HG02610 (cell line): ENCODE measurements around the gene DIP2B.
"Not testable (repeated sequence)": the region's sequence is repeated elsewhere in the genome, so short reads cannot be mapped to it uniquely, and the experiment has no call there.

Experiments used
- ATAC-seq: cut with Tn5 transposase; IDR thresholded peaks from one replicate; pipeline ENCODE4 v1.9.1; 2021; ENCODE audit warnings: mild to moderate bottlenecking, moderate library complexity; ENCODE audit not compliant: unreplicated experiment

DIP2B gene

DNA sequence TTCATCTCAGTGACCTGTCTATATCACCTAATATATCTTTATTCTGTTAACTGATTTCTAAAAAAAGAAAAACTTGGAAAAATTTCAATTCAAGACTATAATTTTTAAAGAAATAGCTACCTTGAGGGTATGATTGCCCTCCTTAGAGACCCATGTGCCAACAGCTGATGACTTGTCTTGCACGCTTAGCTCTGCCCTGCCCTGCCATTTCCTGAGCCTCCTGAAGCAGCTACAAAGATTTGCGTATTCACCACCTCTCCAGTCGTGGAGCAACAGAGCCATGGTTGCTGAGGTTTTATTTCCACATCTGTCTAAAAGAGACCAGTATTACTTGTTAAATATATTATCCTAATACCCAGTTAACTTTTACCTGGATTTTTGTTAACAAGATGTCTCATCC, 167.4 kb downstream of the DIP2B start:
- ATAC-seq: no peak

DNA sequence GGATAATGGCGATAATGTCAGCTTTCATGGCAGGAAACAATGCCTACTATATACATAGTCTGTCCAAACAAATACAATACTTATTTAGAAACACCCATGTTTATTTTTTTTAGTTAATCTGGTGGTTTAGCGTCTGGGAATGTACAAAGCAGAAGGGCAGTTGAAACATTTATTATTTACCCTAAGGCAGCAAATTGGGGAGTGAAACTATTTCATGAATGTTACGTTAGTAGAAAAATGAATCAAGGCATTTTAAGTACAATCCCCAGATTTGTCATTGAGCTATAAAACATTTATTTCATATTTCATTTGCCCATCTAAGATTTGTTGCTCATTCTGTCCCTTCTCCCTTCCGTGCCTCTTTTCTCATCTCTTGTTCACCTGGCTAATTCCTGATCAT, 172.0 kb downstream of the DIP2B start:
- ATAC-seq: no peak

DNA sequence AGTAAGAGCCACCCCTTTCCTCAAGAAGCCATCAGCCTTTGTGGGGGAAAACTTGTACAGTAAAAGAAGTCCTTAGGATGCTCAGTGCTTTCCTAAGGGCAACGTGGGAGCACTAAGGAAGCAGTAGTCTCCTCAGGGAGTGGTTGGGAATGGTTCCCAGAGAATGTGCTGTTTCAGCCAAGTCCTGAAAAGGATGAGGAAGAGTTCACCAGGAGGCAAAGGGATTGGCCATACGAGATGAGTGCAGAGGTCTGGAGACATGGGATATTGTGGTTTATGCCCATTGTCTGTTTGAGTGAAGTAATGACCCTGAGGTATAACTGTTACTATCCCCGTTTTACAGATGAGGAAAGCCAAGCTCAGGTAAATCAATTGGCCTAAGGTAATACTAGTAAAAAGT, 173.1 kb downstream of the DIP2B start:
- no peak for ATAC-seq

DNA sequence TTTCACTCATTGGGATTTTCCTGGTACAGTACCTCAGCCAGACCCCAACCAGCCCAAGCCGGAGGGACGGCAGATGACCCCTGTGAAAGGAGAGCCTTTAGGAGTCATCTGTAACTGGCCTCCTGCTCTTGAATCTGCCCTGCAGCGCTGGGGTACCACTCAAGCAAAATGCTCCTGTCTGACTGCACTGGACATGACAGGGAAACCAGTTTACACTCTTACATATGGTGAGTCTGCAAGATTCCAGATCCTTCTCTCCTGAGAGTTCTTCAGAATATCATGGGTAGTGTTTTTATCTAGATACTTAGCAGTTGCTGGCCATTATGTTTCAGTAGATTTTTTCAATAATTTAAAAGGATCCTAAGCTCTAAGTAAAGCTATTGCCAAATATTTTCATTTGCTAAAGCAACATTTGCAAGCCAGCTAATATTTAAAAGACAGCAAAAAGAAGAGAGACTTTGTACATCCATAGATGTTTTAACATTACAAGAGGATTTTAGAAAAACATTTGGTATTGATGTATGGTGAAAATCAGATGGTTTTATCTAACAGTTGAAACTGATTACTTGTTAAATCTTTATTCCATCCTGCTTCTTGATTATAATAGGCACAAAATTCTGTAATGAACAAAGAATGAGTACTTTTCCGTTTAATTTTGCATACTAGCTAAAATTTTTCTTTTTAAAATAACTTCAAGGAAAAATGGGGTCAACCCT, 174.0 kb downstream of the DIP2B start:
- ATAC-seq: no peak

DNA sequence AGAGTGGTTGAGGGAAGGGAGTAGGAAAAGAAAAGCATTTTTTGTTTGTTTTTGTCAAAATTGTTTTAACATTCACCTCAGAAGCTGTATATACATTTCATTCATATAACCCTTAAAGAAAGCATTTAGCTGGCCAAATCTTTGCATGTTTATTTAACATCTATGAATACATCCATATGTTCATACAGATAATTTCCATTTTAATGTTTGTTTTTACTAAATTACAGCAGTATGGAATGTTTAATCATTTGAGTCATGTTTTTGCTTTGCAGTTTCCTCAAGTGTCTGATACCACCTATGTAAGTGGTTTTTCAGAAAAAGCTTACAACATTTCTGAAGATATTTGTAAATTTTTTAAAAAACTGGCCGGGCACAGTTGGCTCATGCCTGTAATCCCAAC, 174.8 kb downstream of the DIP2B start:
- no peak for ATAC-seq

- not testable (repeated sequence) for ATAC-seq
Observed at GRCh38 chr12:50681064-50681463, 176.3 kb downstream of the DIP2B start.

GRCh38 chr12:50685641-50686040, 180.9 kb downstream of the DIP2B start:
- ATAC-seq: no peak

DNA sequence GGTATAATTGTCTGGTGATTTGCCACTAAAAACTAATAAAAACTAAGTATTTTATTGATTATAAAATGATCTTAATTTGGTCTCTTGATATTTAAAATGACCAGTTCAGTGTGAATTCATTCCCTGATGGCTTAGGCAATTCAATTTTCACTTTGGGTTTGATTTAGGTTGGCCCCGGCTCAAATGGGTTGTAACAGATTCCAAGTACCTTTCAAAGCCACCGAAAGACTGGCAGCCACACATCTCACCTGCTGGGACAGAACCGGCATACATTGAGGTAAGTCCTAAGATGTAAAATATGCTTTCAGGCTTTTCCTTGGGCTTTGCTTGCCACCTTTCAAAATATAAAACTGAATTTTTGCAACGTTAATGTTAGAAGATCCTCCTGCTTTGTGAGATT, 181.6 kb downstream of the DIP2B start:
- no peak for ATAC-seq

- no peak for ATAC-seq
Observed at GRCh38 chr12:50686976-50687375, 182.2 kb downstream of the DIP2B start.

DNA sequence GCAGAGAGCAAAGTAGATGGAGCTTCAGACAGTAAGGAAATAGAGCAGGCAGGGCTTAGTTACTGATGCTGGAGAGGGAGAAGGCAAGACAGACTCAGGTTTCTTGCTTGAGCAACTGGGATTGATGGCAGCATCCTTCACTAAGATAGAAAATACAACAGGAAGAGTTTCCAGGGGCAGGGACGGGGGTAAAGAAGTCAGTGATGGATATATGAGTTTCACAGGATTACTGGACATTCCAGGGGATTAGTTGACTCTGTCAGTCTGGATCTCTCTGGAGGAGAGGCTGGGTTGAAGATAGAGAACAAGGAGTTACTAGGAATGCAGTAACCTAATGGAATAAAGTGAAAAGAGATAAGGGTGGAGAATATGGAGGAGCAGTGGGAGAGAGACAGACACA, 184.7 kb downstream of the DIP2B start:
- ATAC-seq: no peak

DNA sequence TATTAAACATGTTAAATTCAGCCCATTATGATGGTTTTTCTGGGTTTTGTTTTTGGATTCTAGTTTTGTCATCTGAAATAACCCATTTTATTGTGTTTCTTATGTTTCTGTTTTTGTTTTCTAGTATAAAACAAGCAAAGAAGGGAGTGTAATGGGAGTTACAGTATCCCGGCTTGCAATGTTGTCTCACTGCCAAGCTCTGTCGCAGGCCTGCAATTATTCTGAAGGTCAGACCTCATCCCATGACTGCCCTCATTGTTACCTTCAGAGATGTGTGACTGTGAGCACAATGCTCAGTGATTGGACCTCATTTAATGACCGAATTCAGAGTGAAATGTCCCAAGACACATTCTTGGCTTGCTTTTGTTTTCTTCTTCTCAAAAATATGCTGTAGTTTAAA, 186.1 kb downstream of the DIP2B start:
- ATAC-seq: no peak

DNA sequence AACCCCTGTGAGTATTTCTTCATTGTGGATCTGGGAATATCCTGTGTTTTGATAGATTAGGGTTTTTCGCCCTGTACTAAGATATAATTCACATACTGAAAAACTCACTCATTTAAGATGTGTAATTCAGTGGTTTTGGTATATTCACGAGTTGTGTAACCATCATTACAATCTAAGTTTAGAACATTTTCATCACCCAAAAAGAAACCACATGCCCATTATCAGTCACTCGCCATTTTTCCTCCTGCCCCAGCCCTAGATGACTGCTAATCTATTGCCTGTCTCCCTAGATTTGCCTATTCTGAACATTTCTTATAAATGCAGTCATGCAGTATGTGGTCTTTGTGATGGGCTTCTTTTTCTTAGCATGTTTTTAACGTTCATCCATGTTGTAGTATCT, 191.2 kb downstream of the DIP2B start:
- ATAC-seq: no peak

GRCh38 chr12:50696931-50697330, 192.1 kb downstream of the DIP2B start:
- ATAC-seq: no peak

GRCh38 chr12:50699154-50699553, 194.4 kb downstream of the DIP2B start:
- no peak for ATAC-seq

DNA sequence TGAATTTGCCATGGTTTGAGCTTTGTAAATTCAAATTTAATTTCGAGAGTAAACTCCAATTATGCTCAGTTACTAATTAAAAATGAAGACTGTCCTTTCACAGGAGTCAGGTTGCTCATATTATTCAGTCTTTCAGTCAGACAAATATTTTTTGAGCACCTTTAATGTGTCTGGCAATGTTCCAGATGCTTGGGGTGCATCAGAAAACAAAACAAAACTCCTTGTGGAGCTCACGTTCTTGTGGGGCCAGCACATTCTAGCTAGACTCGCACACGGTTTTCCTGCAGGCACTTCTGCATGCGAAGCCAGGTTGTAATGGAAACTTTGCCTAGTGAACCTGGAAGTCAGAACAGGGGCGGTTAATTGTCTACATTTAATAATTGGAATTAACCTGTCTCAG, 195.2 kb downstream of the DIP2B start:
- ATAC-seq: no peak

- no peak for ATAC-seq
Observed at GRCh38 chr12:50706606-50707005, 201.8 kb downstream of the DIP2B start.

DNA sequence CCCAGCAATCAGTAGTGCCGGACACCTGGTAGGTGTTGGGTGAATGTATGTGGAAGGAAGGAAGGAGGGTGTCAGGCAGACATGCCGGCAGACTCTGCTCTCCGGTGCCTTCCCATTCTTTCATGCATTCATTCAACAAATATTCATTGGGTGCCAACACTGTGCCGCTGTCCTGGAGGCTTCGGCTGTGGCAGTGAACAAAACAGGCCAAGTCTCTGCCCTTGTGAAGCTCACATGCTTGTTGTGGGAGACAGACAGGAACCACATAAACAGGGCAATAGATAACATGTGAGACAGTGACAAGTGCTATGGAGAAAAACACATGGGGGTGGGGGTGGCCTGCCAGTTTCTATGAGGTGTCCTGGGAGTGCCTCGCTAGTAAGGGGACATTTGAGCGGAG, 202.6 kb downstream of the DIP2B start:
- ATAC-seq: no peak

DNA sequence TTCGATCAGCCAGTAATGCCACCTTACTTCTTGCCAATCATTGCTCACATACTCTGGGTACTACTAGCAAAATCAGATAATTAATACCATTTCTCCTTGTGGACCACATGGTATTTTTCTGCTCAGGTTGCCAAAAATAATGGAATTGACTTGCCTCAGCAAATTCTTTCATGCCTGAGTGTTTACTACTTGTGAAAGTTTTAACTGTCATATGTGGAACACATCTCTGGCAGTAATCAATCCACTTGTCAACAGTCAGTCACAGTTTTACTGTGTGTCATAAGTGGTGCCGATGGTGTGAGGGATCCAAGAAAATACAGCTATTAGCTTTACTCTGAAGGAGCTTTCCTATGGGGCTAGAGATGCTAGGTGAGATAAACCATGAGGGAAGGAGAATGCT, 203.8 kb downstream of the DIP2B start:
- ATAC-seq: no peak

DNA sequence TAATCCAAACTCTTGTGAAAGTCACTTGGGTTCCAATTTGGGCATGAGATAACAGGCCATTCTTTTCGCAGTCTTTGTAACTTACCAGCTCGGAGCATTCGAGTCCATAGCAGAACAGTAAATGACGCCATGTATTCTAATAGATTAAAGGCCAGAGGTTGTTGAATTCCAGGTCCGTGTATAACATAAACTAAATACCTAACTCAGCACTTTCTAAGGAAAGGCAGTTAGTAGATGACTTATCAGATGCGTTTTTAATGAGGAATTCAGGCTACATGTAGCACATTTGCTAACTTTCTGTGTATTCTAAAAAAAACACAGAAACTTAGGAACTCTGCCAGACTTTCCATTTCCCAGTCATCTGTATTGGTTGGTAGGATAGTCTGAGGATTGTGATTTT, 206.3 kb downstream of the DIP2B start:
- no peak for ATAC-seq

GRCh38 chr12:50715174-50715573, 210.4 kb downstream of the DIP2B start:
- ATAC-seq: no peak

DNA sequence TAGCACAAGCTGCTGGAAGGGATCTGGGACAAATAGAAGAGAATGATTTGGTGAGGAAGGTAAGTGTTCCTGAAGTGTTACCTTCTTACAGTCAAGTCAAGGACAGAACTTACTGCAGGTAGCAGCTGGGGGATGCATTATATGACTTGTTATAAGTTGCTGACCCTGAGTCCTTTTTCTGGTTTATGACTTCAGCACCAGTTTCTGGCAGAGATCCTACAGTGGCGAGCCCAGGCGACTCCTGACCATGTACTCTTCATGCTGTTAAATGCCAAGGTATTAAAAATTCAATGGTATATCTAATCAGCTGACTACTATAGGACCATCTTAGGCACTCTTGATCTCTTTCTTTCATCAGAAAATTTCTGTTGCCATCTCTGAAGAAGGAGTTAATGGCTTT, 214.0 kb downstream of the DIP2B start:
- ATAC-seq: no peak

GRCh38 chr12:50720085-50720484, 215.3 kb downstream of the DIP2B start:
- no peak for ATAC-seq

GRCh38 chr12:50720501-50720900, 215.7 kb downstream of the DIP2B start:
- no peak for ATAC-seq
